Activated naive CD4-positive, alpha-beta T cell treated with anti-CD3 and anti-CD28 coated beads, Interleukin-2, amount 10 ng/mL, durations not matched to agents 7 days and 5 days (primary cell): ENCODE results near the gene BTBD9.

Experiments used
- CTCF ChIA-PET: fragments of 350-600 bp; sonication (Branson Sonifier 250); formaldehyde crosslinking; loops from one replicate; lab custom pipeline; 2021; ENCODE audit warnings: antibody characterized with exemption; lab: Charles Lee
- DNase-seq: peaks from one replicate; pipeline ENCODE4 v3.0.0-alpha.2; 2020
- H3K27ac Mint-ChIP-seq: one replicate; pipeline ENCODE4 v1.8.0; 2021; ENCODE audit warnings: mild to moderate bottlenecking, moderate library complexity, mixed read lengths
- H3K27me3 Mint-ChIP-seq: one replicate; pipeline ENCODE4 v1.8.0; 2021; ENCODE audit warnings: mild to moderate bottlenecking, mixed read lengths
- H3K36me3 Mint-ChIP-seq: one replicate; pipeline ENCODE4 v1.8.0; 2021; ENCODE audit warnings: mixed read lengths
- H3K4me1 Mint-ChIP-seq: one replicate; pipeline ENCODE4 v1.8.0; 2021; ENCODE audit warnings: mixed read lengths
- H3K4me3 Mint-ChIP-seq: one replicate; pipeline ENCODE4 v1.8.0; 2021; ENCODE audit warnings: mild to moderate bottlenecking, moderate library complexity, mixed read lengths
- H3K9me3 Mint-ChIP-seq: one replicate; pipeline ENCODE4 v1.8.0; 2021; ENCODE audit warnings: mixed read lengths

BTBD9 gene

DNA sequence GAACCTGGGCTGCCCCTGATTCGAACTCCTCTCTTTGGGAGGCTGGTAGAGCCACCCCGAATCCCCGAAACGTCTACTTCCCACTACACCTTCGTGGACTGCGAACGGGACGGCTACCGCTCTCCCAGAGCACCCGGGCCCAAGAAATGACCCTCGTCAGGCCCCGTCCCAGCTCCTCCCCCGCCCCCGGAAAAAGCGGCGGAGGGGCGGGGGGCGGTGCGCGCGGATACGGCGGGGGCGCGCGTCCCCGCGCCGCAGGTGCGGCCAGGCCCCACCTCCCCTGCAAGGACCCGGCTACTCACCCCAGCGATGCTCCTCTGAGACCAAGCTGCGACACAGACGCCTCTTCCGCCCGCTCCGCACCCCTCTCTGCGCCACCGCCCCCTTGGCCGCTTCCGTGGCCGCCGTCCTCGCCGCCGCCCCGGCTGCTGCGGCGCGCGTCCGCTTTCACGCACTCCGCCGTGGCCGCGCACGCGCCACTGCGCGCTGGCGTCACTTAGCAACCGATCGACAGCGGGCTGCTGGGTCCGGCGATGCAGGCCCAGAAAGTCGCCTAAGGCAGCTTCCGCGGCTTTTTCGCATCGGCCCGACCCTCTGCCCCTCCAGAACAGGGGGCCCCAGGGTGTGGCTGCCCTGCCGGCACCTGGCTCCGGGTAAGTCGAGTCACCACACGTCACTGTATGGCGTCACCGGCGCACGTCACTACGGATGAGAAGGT is at the start of gene BTBD9:
Gene BTBD9 (minus strand): TSS at position 432 of the 718 bp plus-strand sequence.
- no peaks in the 10 kb centered on the region for H3K27me3 Mint-ChIP-seq
- CTCF ChIA-PET, result no interaction called here
- H3K9me3 Mint-ChIP-seq, result no peaks in the 10 kb centered on the region
- peaks cover 42% of the 10 kb centered on the region for H3K4me1 Mint-ChIP-seq
- H3K4me3 Mint-ChIP-seq, result peak within 1 kb of the TSS; percentile 86
- H3K27ac Mint-ChIP-seq, result peak within 1 kb of the TSS; percentile 89
- H3K36me3 Mint-ChIP-seq, result no peaks in the 10 kb centered on the region
- peak; percentile 87 for DNase-seq

DNA sequence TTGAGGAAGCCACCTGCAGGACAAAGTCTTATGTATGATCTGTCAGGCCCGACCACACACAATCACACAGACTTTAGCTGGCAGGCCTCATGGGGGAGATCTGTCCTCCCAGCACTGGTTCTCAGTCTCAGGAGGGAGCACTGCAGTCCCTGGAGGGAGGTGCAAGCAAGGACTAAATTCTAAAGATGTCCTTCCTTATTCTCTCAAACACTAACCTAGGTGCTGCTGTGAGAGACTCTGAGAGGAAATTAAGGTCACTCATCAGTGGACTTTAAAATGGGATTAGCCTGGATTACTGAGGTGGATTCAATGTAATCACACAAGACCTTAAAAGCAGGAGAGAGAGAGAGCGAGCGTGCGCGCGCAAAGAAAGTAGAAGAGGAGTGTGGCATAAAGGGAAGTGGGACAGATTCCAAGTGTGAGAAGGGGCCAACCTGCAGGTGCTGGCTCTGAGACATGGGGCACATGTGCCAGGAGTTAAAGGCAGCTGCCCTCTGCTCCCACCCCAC is 48.9 kb upstream of the BTBD9 start:
- Mint-ChIP-seq H3K4me1 (peaks cover 4% of the 10 kb centered on the region), H3K4me3 (no peak overlapping the region), H3K9me3 (no peaks in the 10 kb centered on the region), H3K27me3 (no peaks in the 10 kb centered on the region), H3K36me3 (peaks cover 13% of the 10 kb centered on the region), H3K27ac (no peak overlapping the region)
- DNase-seq, result no peak
- CTCF ChIA-PET, result no interaction called here

DNA sequence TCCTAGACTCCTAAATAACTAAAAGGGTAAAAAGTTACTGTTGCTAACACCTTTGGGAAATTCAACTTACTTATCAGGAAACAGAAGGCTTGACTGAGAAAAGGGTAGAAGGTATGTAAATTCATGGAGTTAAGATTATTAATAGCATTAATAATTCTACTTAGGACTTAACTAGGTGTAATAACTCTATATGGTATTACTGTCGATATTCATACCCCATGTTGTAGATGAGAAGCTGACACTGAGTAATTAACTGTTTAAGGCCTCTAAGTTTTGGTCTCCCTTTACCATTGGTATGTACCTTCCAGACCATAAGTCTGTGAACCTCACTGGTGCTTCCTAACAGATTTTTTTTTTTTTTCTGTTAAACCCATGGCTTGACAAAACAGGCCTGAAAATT is 47.8 kb upstream of the BTBD9 start:
- H3K27ac Mint-ChIP-seq, result no peak overlapping the region
- peaks cover 4% of the 10 kb centered on the region for H3K4me1 Mint-ChIP-seq
- CTCF ChIA-PET, result no interaction called here
- H3K27me3 Mint-ChIP-seq, result no peaks in the 10 kb centered on the region
- H3K36me3 Mint-ChIP-seq, result peaks cover 10% of the 10 kb centered on the region
- no peak for DNase-seq
- H3K9me3 Mint-ChIP-seq, result no peaks in the 10 kb centered on the region
- H3K4me3 Mint-ChIP-seq, result no peak overlapping the region

DNA sequence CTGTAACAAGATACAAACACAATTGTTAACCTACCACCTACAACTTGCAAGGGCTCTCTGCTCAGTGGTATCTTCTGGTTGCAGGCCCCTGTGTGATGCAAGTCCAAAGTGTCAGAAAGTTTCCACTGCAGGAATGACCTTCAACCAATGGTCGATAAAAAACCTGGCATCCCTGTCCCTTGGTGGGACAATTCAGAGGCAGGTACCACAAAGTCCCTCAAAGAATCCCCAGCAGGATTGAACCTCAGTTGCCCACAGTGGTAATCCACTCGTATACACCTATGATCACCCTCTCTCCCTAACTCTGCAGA is 47.3 kb upstream of the BTBD9 start:
- H3K27ac Mint-ChIP-seq, result no peak overlapping the region
- H3K36me3 Mint-ChIP-seq, result peaks cover 10% of the 10 kb centered on the region
- CTCF ChIA-PET, result no interaction called here
- DNase-seq, result no peak
- H3K4me1 Mint-ChIP-seq, result peaks cover 4% of the 10 kb centered on the region
- no peaks in the 10 kb centered on the region for H3K9me3 Mint-ChIP-seq
- H3K27me3 Mint-ChIP-seq, result no peaks in the 10 kb centered on the region
- H3K4me3 Mint-ChIP-seq, result no peak overlapping the region

DNA sequence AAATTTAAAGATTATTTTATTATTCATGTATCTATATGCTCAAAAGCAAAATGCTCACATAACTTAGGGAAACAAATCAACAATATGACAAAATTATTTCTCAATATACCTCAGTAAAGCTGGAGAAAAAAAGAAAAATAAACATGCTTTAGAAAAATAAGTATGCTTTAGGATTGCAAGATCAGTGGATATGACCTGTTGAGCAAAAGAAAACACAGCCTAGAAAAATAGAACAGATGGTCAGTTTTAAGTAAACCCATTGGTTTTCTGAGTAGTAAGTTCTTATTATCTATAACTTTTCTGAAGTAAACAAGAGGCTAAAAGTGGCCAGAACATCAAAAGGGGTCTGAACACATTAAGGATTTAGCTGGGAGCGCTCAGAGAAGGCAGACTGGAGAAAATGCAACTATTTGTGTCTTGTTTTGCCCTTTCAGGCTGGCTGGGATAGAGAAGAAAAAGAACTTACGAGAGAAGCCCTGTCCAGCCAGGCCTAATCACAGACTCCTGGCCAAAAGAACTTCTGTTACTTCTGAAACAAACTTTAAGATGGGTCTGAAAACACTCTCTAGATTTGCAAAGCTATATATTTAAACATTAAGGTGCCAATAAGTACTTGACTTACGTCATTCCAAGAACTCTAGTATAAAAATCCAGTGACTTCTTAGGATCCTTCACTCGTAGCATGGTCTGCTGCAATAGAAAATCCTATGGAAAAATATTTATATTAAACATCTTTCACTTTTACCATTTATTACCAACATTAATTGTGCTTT is 46.7 kb upstream of the BTBD9 start:
- CTCF ChIA-PET, result no interaction called here
- Mint-ChIP-seq H3K27me3 (no peaks in the 10 kb centered on the region), H3K36me3 (peaks cover 15% of the 10 kb centered on the region), H3K27ac (no peak overlapping the region), H3K9me3 (no peaks in the 10 kb centered on the region), H3K4me3 (no peak overlapping the region), H3K4me1 (peaks cover 4% of the 10 kb centered on the region)
- DNase-seq, result no peak

DNA sequence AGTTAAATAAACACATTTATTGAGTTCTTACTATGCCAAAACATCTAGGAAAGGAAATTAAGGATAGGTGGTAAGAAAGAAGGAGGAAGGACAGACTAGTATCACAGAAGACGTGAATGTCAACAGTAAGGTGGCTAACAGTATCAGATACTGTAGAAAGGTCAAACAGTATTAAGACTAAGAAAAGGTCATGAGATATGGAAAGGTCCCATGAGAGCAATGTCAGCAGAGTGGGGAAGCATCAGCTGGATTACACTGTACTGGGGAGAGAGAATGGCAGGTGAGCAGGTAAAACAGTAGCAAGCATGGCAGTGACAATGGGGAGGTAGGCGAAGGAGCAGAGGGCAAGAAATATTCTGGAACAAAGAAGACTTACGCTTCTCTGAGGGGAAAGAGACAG is 45.2 kb upstream of the BTBD9 start:
- Mint-ChIP-seq H3K9me3 (no peaks in the 10 kb centered on the region), H3K4me3 (no peak overlapping the region), H3K36me3 (peaks cover 16% of the 10 kb centered on the region), H3K27me3 (no peaks in the 10 kb centered on the region), H3K4me1 (peaks cover 4% of the 10 kb centered on the region), H3K27ac (no peak overlapping the region)
- CTCF ChIA-PET, result interaction anchor here (1.1 kb wide), 1 partner anchor 114 kb away, joined by 3 read pairs; no protein-coding TSS in a partner anchor
- DNase-seq, result no peak

DNA sequence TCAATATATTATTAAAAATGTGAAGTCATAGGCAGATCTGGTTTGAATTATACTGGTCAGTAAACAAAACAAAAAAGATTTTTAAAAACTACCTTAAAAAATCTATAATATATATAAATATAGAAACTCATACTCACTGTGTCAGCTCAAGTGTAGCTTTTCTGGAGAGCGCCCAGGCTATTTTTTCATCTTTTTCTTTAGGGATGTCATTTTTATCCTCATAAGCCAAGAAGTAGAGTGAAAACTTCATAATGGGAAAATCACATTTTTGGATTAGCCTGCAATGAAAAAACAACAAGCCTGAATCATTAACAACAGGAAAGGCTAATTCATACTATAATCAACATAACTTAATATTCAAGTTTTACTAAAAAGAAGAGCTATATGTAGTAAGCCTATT is 44.5 kb upstream of the BTBD9 start:
- Mint-ChIP-seq H3K4me3 (no peak overlapping the region), H3K4me1 (peaks cover 4% of the 10 kb centered on the region), H3K27me3 (no peaks in the 10 kb centered on the region), H3K9me3 (no peaks in the 10 kb centered on the region), H3K36me3 (peaks cover 16% of the 10 kb centered on the region), H3K27ac (no peak overlapping the region)
- CTCF ChIA-PET, result interaction anchor here (1.1 kb wide), 1 partner anchor 113 kb away, joined by 3 read pairs; no protein-coding TSS in a partner anchor
- DNase-seq, result no peak

DNA sequence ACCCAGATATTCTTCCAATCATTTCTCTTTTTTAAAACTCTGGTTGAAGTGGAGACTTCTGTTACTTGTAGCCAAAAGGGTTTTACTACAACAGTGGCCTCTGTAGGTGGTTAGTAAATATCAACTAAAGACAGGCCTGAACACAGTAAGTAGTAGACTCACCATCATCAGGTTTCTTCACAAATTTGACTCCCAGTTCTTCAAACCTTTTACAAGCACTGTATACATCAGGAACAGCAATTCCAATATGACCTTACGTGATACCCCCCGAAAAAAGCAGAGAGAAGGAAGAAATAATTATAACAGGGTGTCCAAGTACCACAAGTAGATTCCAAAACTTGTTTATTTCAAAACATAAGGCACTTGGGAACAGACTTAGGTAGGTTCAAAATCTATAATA is 42.1 kb upstream of the BTBD9 start:
- H3K4me1 Mint-ChIP-seq, result peaks cover 3% of the 10 kb centered on the region
- DNase-seq, result no peak
- CTCF ChIA-PET, result no interaction called here
- H3K4me3 Mint-ChIP-seq, result no peak overlapping the region
- H3K27me3 Mint-ChIP-seq, result no peaks in the 10 kb centered on the region
- H3K27ac Mint-ChIP-seq, result no peak overlapping the region
- H3K9me3 Mint-ChIP-seq, result no peaks in the 10 kb centered on the region
- peaks cover 25% of the 10 kb centered on the region for H3K36me3 Mint-ChIP-seq

DNA sequence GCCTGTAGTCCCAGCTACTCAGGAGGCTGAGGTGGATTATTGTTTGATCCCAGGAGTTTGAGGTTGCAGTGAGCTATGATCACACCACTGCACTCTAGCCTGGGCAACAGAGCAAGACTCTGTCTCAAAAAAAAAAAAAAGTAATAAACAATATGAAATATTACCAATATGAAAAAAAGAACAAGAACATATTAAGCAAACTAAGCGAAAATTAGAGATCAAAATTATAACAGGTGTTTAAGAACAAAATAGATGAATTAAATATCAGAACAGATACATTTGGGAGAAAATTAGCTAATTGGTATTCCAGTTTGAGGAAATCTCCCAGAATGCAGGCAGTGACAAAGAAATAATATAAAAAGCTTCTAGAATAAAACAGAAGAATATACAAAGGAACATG is 39.9 kb upstream of the BTBD9 start:
- CTCF ChIA-PET, result no interaction called here
- Mint-ChIP-seq H3K9me3 (no peaks in the 10 kb centered on the region), H3K27me3 (no peaks in the 10 kb centered on the region), H3K4me3 (no peak overlapping the region), H3K4me1 (peaks cover 13% of the 10 kb centered on the region), H3K27ac (no peak overlapping the region), H3K36me3 (peaks cover 40% of the 10 kb centered on the region)
- no peak for DNase-seq

DNA sequence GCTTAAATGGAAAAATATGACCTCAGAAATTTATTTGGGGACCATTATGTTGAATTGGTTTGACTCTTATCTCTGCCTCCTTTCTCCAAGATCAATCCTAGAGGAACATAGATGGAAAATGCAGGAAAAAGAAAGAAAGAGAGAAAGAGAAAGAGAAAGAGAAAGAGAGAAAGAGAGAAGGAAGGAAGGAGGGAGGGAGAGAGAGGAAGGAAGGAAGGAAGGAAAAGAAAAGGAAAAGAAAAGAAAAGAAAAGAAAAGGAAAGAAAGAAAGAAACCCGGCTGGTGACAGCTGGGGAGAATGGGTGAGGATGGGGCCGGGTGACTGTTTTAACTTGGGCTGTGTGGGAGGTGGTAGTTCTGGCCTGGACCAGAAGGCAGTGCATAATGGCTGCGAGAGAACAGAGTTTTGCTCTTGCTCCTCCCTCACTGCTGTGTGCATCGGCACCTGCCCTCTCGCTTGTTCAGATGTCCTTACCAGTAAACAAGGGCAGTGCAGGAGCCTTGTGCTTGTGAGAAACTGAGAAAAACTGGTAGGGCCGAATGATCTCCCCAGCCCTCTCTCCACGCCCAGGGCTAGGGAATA is 38.5 kb upstream of the BTBD9 start:
- no peak overlapping the region for H3K27ac Mint-ChIP-seq
- CTCF ChIA-PET, result interaction anchor here (0.6 kb wide), 1 partner anchor 974 kb away, joined by 3 read pairs; no protein-coding TSS in a partner anchor
- no peaks in the 10 kb centered on the region for H3K27me3 Mint-ChIP-seq
- no peak overlapping the region for H3K4me3 Mint-ChIP-seq
- peaks cover 2% of the 10 kb centered on the region for H3K9me3 Mint-ChIP-seq
- peaks cover 27% of the 10 kb centered on the region for H3K4me1 Mint-ChIP-seq
- peaks cover 47% of the 10 kb centered on the region for H3K36me3 Mint-ChIP-seq
- DNase-seq, result no peak

DNA sequence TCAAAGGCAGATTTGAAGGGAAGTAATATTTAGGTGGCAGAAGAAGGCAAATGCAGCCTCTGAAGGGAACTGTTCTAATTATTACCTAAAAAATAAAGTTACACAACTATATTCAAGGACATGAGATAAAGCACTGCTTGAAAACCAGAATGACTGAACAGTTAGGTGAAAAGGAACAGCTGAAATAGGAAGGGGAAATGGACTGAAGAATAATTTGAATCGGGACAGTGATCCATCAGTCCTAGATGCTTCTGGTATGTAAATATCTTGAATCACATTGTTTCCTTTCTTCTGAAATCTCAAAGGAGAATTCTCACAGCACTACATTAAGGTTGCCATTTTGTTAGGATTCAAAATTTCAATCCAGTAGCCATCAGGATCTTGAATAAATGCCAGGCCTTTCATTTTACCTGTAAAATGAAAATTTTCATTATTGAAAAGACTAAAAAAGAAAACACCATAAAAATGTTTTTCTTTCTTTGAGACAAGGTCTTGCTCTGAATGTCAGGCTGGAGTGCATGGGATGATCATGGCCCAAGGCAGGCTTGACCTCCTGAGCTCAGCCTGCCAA is 37.3 kb upstream of the BTBD9 start:
- H3K4me1 Mint-ChIP-seq, result peaks cover 32% of the 10 kb centered on the region
- no peak for DNase-seq
- H3K9me3 Mint-ChIP-seq, result peaks cover 2% of the 10 kb centered on the region
- H3K4me3 Mint-ChIP-seq, result no peak overlapping the region
- peaks cover 46% of the 10 kb centered on the region for H3K36me3 Mint-ChIP-seq
- H3K27me3 Mint-ChIP-seq, result no peaks in the 10 kb centered on the region
- no peak overlapping the region for H3K27ac Mint-ChIP-seq
- CTCF ChIA-PET, result no interaction called here

DNA sequence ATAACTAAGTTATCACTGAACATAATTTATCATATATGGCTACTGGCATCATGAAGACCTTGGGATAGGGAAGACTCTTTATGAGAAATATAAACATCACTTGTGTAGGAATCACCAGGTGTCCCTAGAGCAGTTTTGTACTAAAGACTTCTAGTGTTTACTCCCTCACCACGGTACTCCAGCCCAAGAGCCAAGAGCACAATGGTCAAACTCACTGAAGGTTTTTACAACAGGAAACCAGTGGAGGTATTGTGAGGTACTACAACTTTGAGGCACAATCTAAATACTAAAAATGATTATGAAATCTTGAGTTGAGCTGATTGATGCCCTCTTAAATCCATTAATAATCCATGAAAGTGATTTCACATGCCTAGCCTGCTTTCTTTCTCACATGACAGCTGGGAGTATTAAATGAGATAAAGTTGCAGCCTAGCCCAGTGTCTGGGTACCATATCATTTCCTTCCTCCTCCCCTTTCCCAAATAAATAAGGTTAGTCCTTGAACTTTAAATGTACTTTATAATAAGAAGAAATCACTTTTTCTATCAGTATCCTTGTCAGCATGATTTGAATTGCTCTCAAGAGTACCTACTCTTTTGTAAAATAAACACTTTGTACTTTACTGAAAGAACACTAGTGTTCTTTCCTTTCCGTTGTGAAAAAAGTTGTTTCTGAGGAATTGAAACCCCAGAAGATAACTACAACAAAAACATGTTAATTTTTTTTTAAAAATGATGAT is 36.7 kb upstream of the BTBD9 start:
- Mint-ChIP-seq H3K27me3 (no peaks in the 10 kb centered on the region), H3K4me3 (no peak overlapping the region), H3K9me3 (peaks cover 2% of the 10 kb centered on the region), H3K4me1 (peaks cover 34% of the 10 kb centered on the region), H3K36me3 (peaks cover 40% of the 10 kb centered on the region), H3K27ac (no peak overlapping the region)
- CTCF ChIA-PET, result no interaction called here
- DNase-seq, result no peak

DNA sequence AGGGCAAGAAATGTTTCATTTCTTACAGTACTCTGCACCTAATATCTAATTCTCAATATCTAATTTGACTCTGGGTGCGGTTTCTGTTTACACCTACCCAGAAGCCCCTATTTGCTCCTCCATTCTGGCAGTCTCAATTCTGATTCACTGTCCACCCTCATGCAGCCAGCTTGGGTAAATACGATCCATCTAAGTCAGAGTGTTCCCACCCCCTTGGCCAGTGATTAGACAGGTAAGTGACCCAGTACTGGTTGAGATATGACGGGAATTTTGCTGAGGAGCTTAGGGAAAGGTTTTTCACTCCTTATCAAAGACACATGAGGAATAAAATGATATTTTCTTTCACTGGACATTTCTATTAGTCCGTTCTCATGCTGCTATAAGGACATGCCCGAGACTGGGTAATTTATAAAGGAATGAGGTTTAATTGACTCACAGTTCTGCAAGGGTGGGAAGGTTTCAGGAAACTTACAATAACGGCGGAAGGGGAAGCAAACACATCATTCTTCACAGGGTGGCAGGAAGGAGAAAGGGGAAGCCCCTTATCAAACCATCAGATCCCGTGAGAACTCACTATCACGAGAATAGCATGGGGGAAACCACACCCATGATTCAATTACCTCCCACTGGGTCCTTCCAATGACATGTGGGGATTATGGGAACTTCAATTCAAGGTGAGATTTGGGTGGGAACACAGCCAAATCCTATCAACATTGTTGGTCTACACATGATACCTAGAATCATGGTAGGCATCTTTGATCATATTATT is 33.9 kb upstream of the BTBD9 start:
- peaks cover 2% of the 10 kb centered on the region for H3K9me3 Mint-ChIP-seq
- CTCF ChIA-PET, result interaction anchor here (0.5 to 1.4 kb wide), 2 partner anchors 100 to 1348 kb away, joined by 3 to 5 read pairs; no protein-coding TSS in a partner anchor
- H3K4me1 Mint-ChIP-seq, result peaks cover 34% of the 10 kb centered on the region
- H3K4me3 Mint-ChIP-seq, result no peak overlapping the region
- H3K27me3 Mint-ChIP-seq, result no peaks in the 10 kb centered on the region
- H3K27ac Mint-ChIP-seq, result peak overlapping the region; percentile 29
- H3K36me3 Mint-ChIP-seq, result peaks cover 35% of the 10 kb centered on the region
- no peak for DNase-seq
